Aorta (tissue), 5 donors: ENCODE results near the gene VCP. TPM values are rescaled to one million over a fixed set of nuclear protein-coding genes. Genes with fewer than 3 reads are reported as not detected.

Source experiments
- ATAC-seq: fragments of 200-7000 bp; cut with Tn5 transposase; one replicate; pipeline ENCODE4 v1.9.1; 2022; ENCODE audit warnings: moderate library complexity; ENCODE audit not compliant: low FRiP score
- DNase-seq, 2 donors: peaks; one replicate each; pipeline ENCODE4 v3.0.0-alpha.2; 2020
- H3K27ac ChIP-seq, 2 donors: one replicate each; pipeline ENCODE4 v1.5.1; 2013; ENCODE audit warnings: low read length in 2 of 2, mild to moderate bottlenecking in 2 of 2, moderate library complexity in 2 of 2, control low read depth in 1 of 2, inconsistent platforms in 1 of 2, low read depth in 1 of 2
- H3K27me3 ChIP-seq, 2 donors: one replicate each; pipeline ENCODE4 v1.6.1; 2013; ENCODE audit warnings: control low read depth in 1 of 2, low read length in 1 of 2, mild to moderate bottlenecking in 1 of 2, moderate library complexity in 1 of 2; ENCODE audit not compliant: insufficient read depth in 2 of 2, control insufficient read depth in 1 of 2
- H3K36me3 ChIP-seq, 2 donors: one replicate each; pipeline ENCODE4 v1.6.1; 2013; ENCODE audit warnings: control low read depth in 1 of 2, low read length in 1 of 2, mild to moderate bottlenecking in 1 of 2; ENCODE audit not compliant: insufficient read depth in 2 of 2, control insufficient read depth in 1 of 2
- H3K4me1 ChIP-seq, 2 donors: one replicate each; pipeline ENCODE4 v1.6.1; 2013; ENCODE audit warnings: low read length in 2 of 2, control low read depth in 1 of 2, mild to moderate bottlenecking in 1 of 2, moderate library complexity in 1 of 2; ENCODE audit not compliant: insufficient read depth in 2 of 2, control insufficient read depth in 1 of 2
- H3K4me3 ChIP-seq, 2 donors: one replicate each; pipeline ENCODE4 v1.5.1; 2013; ENCODE audit warnings: low read length in 2 of 2, control low read depth in 1 of 2, mild to moderate bottlenecking in 1 of 2
- H3K9me3 ChIP-seq: one replicate; pipeline ENCODE4 v1.6.1; 2013; ENCODE audit warnings: mild to moderate bottlenecking, low read length; ENCODE audit not compliant: control insufficient read depth
- WGBS, 2 donors: extraction: QIAGEN DNeasy Blood & Tissue Kit; methylation state at CpG; one replicate each; pipeline ENCODE4 v1.1.7; 2013; 5-methylcytosine and 5-hydroxymethylcytosine counted together
- intact Hi-C, 2 donors: fragments of 100-400 bp; cut with DNase I; formaldehyde crosslinking; loops; one replicate each; pipeline versions ENCODE4 v1.14.2 to v1.15.0; 2022
- long read RNA-seq, 2 donors: library from polyadenylated mRNA; unstranded; transcript quantifications; one replicate each; pipeline ENCODE4 v2.0.0, GENCODE V29; 2020 to 2021
- polyA plus RNA-seq, 2 donors: library from polyadenylated mRNA; stranded (reverse); fragments of 200-250 nt; gene quantifications; one replicate each; pipeline ENCODE4 v1.2.3, GENCODE V29; 2013
- total RNA-seq, 2 donors: library from RNA; stranded (reverse); fragmentation: NEBNext Ultra II Directional; extraction: Animal tissue kit (Norgen Biotek cat#: 25700); gene quantifications; one replicate each; pipeline ENCODE4 v1.2.1, GENCODE V29; 2021
- donor health status: healthy with polysubstance abuse.
- donor health status: Bipolar disorder and iron deficiency.
- donor health status: DM: no; HTN: no; CAD: no.
- donor health status: DM: no; HTN: no; CAD: no.
- donor health status: DM: yes; HTN: yes; CAD: no.

The VCP gene
- 100 to 1,000 TPM; 187 to 192 TPM for total RNA-seq
- polyA plus RNA-seq, result 10 to 100 TPM; 50.5 to 70.9 TPM
- long read RNA-seq, donor 1, full-length matches to known transcripts, result 1,125 of 1,332 reads
- long read RNA-seq, donor 1, partial matches to known transcripts, result 134 of 1,332 reads
- long read RNA-seq, donor 1, other reads (novel, unspliced or antisense), result 73 of 1,332 reads
- long read RNA-seq, donor 2, full-length matches to known transcripts, result 245 of 300 reads
- long read RNA-seq, donor 2, partial matches to known transcripts, result 31 of 300 reads
- long read RNA-seq, donor 2, other reads (novel, unspliced or antisense), result 24 of 300 reads

DNA sequence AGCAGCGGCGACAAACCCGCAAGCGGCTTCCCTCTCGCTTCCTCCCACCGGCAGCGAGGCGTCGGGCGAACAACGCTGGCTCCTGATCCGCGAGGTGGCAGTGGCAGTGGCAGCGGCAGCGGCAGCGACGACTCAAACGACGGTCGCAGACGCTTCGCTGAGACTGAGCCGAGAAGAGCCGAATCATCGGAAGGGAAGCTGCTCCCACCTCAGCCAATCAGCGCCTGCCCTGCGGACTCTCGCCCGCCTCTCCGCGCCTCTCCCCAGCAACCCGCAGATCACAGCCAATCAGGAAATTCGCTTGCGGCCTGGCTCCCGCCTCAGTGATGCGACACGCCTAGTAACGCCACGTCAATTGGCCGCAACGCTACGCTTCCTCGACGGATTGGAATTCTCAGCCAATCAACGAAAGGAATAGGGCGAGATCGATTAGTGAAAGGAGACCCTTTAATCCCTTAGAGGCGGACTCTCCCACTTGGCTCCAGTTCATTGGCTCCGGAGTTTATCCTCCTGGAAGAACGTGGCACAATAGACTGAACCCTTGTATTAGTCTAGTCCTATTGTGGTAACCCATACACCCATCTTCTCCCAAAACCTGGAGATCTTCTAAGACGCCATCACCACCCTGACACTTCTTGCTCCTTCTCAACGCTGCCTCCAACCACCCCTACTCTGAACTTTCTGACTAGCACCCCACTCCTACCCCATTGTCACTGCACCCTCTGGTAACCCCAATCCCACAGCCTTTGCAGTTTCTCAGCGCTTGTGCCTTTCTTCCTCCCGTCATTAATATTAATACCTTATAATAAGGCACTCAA, at the start of gene VCP:
Gene VCP, minus strand, starts transcription at position 165 of the 818 bp plus-strand sequence. CDS start 272 bp downstream, outside the sequence.
- peak within 1 kb of the TSS; percentile 61 to 93 for H3K4me3 ChIP-seq
- H3K27me3 ChIP-seq, result no peaks in the 10 kb centered on the region
- intact Hi-C loops, result loop anchor here (5.0 to 10.0 kb wide), 3 partner anchors 75 to 408 kb away; partner anchors contain the start of gene CCL27 (in 1 of the 2)
- no peaks in the 10 kb centered on the region for H3K9me3 ChIP-seq
- H3K36me3 ChIP-seq, result peaks cover 0 to 3% of the 10 kb centered on the region in 2 donors
- peak within 1 kb of the TSS; percentile 93 to 98 for H3K27ac ChIP-seq
- ATAC-seq (peak; percentile 97), DNase-seq (peak; percentile 99)
- peaks cover 0 to 4% of the 10 kb centered on the region in 2 donors for H3K4me1 ChIP-seq
- WGBS, 2 donors, result 4 to 5% methylated on average over 53 to 54 of the region's 54 CpGs

DNA sequence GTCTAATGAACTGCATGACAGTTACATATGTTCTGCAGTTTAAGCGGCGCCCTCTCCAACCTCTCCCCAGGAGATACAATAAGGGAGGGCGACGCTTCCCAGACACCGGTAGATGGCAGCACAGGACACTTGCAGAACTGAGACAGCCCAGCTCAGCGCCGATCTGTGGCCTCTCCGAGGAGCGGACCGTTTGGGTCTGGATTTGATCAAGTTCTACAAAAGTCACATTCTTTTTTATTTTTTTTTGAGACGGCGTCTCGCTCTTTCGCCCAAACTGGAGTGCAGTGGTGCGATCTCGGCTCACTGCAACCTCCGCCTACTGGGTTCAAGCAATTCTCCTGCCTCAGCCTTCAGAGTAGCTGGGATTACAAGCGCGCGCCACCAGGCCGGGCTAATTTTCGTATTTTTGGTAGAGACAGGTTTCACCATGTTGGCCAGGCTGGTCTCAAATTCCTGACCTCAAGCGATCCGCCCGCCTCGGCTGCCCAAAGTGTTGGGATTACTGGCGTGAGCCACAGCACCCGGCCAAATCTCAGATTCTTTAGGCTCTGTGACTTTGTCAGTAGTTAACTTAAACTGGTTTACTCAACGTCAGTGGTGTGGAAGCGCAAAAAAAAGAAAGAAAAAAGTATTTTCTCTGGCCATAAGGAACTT, 44.6 kb upstream of the VCP start:
- Histone ChIP-seq H3K27ac (peak overlapping the region; percentile 33 to 75), H3K9me3 (no peaks in the 10 kb centered on the region), H3K4me1 (no peaks in the 10 kb centered on the region), H3K27me3 (no peaks in the 10 kb centered on the region), H3K36me3 (no peaks in the 10 kb centered on the region), H3K4me3 (no peak overlapping the region)
- ATAC-seq (peak; percentile 91), DNase-seq (peak; percentile 93 to 95)
- intact Hi-C loops, result loop anchor here (1.0 to 5.0 kb wide), 9 partner anchors 40 to 360 kb away; partner anchors contain the start of gene UNC13B (in 1 of the 2)
- WGBS, 2 donors, result 3 to 5% methylated on average over 30 of the region's 30 CpGs

DNA sequence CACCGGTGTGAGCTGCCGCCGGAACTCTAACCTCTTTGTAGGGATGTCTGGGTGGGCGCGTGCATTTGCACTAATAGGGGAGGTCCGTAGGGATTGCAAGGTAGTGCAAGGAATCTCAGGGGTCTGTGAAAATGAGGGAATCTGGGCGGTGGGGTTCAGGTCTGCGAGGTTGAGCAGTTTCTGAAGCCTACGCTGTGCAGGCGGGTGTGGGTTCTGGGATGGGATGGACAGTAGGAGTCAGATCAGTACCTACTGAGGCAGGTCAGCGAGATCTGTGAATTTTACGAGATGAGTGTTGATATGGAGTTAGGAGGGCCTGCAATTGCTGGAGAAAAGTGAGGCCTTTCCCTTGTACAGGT, 44.1 kb upstream of the VCP start:
- peak; percentile 0 for ATAC-seq
- 0 to 1% methylated on average over 12 of the region's 12 CpGs for WGBS, 2 donors
- Histone ChIP-seq H3K4me1 (no peaks in the 10 kb centered on the region), H3K27me3 (no peaks in the 10 kb centered on the region), H3K9me3 (no peaks in the 10 kb centered on the region), H3K36me3 (no peaks in the 10 kb centered on the region), H3K27ac (peak overlapping the region in 1 of 2 donors; percentile 75), H3K4me3 (peak overlapping the region in 1 of 2 donors; percentile 11)
- no peak for DNase-seq
- intact Hi-C loops, result loop anchor here (1.0 to 5.0 kb wide), 9 partner anchors 41 to 361 kb away; partner anchors contain the start of gene UNC13B (in 1 of the 2)

DNA sequence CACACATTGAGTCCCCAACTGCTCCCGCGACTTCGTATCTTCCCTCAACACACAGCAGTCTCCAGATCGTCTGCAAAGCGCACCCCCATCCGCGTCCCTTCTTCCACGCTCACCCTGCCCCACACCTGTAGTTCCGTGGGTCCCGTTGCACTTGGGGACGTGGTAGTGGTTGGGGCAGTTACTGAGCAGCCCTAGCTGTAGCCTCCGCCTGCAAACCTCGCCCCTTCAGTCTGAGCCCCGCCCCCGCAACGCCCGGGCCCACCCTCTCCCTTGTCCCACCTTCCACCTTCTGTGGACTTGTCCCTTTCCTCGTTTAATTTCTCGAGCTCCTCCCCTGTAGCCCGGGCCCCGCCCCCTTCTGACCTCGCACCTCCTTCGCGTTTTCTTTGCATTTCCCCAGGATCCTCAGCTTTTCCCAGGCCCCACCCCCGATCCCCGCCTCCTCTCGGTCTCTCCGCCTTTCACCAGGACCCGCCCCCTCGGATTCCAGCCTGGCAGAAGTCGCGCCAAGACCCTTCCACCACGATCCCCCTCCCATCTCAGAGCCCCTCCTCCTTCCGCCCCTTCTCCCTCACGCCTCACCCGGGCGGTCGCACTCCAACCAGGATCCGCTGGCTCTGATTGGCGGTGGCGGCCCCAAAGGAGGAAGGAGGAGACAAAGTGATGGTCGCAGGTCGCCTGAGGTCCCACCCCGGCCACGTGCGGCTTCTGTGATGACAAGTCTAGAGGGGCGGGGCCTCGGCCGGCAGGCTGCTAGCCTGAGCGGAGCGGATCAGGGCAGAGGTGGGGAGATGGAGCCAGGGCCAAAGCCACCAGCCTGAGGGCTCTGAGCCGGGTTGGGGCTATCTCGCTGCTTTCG, 43.5 kb upstream of the VCP start, which contains the start of gene ATOSB:
Gene ATOSB, minus strand, starts transcription at position 183 of the 859 bp plus-strand sequence. CDS start 7,588 bp downstream, outside the sequence.
- Histone ChIP-seq H3K4me1 (no peaks in the 10 kb centered on the region), H3K4me3 (peak within 1 kb of the TSS; percentile 5 to 14), H3K27ac (peak within 1 kb of the TSS; percentile 62 to 75), H3K27me3 (no peaks in the 10 kb centered on the region), H3K9me3 (no peaks in the 10 kb centered on the region), H3K36me3 (no peaks in the 10 kb centered on the region)
- DNase-seq (peak; percentile 99), ATAC-seq (peak; percentile 91)
- intact Hi-C loops, result loop anchor here (1.0 to 5.0 kb wide), 9 partner anchors 41 to 361 kb away; partner anchors contain the start of gene UNC13B (in 1 of the 2)
- 0 to 1% methylated on average over 53 to 54 of the region's 54 CpGs for WGBS, 2 donors

DNA sequence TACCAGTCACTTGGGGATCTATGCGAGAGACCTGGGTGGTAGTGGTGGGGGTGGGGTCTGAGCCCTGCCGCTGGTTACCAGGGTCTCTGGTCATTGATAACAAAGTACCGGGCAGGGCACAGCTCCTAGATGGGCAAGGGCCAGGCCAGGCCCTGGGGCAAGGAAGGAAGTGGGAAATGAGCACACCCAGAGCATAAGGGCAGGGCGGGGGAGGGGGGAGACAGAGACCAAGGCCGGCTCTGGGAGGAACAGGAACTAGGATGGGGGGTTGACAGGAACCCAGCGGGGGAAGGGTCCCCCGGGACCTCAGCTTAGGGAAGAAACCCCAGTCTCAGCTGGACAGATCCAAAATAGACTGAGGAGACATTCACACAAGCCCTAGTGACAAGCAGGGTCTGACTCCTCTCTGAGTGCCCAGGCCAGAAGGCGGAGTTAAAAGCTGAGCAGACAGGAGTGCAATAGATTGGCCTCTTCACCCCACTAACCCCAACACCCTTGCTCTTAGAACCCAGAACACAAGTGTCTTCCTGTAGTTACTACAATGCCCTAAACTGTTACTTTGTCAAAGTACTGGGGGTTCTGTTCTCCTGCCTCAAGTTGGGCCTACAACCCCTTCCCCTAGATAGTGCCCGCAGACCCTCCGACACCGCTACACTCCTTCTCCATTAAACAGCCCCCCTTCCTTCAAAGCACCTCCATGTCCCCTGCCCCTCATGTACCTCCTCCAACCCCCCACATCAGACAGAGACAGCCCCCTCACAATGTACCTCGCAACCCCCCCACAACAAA, 42.6 kb upstream of the VCP start:
- intact Hi-C loops, result loop anchor here (5.0 kb wide), 6 partner anchors 42 to 272 kb away; partner anchors contain the start of gene UNC13B (in 1 of the 2)
- H3K9me3 ChIP-seq, result no peaks in the 10 kb centered on the region
- H3K27ac ChIP-seq, result peak overlapping the region; percentile 62 to 65
- WGBS, 2 donors, result 6 to 7% methylated on average over 12 of the region's 12 CpGs
- DNase-seq (peak; percentile 84 to 85), ATAC-seq (no peak)
- no peaks in the 10 kb centered on the region for H3K27me3 ChIP-seq
- no peaks in the 10 kb centered on the region for H3K4me1 ChIP-seq
- peak overlapping the region; percentile 5 to 14 for H3K4me3 ChIP-seq
- H3K36me3 ChIP-seq, result no peaks in the 10 kb centered on the region

DNA sequence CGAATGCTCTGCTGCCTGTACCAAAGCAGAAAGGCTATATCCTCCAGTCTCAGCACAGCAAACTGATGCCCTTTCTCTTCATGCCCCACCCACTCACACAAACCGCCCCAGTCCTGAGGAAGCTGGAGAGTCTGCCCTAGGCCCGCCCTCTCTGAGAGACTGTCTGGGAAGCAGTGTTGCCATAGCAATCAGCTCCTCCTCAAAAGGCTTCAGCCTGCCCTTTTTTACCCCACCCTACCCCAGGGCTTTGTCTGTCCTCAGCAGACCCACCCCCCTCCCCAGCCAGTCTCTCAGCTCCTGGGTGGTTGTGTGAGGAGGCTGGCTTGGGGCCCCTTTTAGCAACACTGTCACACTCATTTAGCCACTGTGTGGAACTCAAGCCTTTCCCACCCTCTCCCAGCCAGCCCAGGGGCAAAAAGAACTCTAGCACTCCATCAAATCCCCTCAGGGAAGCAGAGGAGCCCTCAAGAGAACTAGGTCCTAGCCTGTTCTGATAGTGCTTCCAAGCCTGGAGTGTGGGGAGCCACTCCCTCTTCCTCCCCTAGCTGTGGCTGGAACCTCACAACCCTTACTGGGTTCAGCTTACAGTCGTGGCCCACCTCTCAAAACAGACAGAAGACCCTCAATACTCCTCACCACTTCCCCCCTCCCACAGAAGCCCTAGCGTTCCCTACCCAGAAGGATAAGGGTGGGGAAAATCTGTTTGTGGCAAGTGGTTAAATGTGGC, 41.9 kb upstream of the VCP start:
- no peaks in the 10 kb centered on the region for H3K4me1 ChIP-seq
- peak; percentile 47 for ATAC-seq
- intact Hi-C loops, result loop anchor here in 1 of 2 donors (5.0 kb wide), 1 partner anchor 122 kb away; no protein-coding TSS in a partner anchor

More for the DNA sequence above, 41.9 kb upstream of the VCP start:
- no peaks in the 10 kb centered on the region for H3K9me3 ChIP-seq
- peak overlapping the region; percentile 62 to 65 for H3K27ac ChIP-seq
- H3K36me3 ChIP-seq, result no peaks in the 10 kb centered on the region
- 1 to 2% methylated on average over 5 of the region's 5 CpGs for WGBS, 2 donors
- DNase-seq, result peak; percentile 91 to 95
- H3K27me3 ChIP-seq, result no peaks in the 10 kb centered on the region
- peak overlapping the region in 1 of 2 donors; percentile 5 for H3K4me3 ChIP-seq
